Measurements from ENCODE around the gene TXNRD2.
A peak's percentile ranks its signal among the peaks of the same experiment; 100 is the strongest.

The TXNRD2 gene

GRCh38 chr22:19828035-19828401, 113.6 kb downstream of the TXNRD2 start:
- FAIRE-seq (no peak), DNase-seq (ENCODE audit: low spot score) (no peak)

- FAIRE-seq = no peak
- DNase-seq (ENCODE audit: low spot score) = no peak
Measured at GRCh38 chr22:19827341-19828034, 114.1 kb downstream of the TXNRD2 start.

- no peak for DNase-seq (ENCODE audit: low spot score)
- FAIRE-seq = peak; percentile 85
Measured at GRCh38 chr22:19826619-19826950, 115.0 kb downstream of the TXNRD2 start.

GRCh38 chr22:19825904-19826618, 115.6 kb downstream of the TXNRD2 start:
- DNase-seq (ENCODE audit: low spot score) = no peak
- FAIRE-seq = no peak
